Stimulated activated CD8-positive, alpha-beta memory T cell treated with anti-CD3 and anti-CD28 coated beads, Interleukin-15, amount 100 ng/mL, for 48 hours (primary cell): ENCODE results near the gene MNAT1.
"Not testable (repeated sequence)": the region's sequence is repeated elsewhere in the genome, so short reads cannot be mapped to it uniquely, and the experiment has no call there.

ENCODE experiments used
- DNase-seq, 2 donors: peaks; one replicate each; pipeline ENCODE4 v3.0.0-alpha.2; 2020; ENCODE audit warnings: low read depth in 2 of 2

The MNAT1 gene

GRCh38 chr14:60805841-60806430 is 71.4 kb downstream of the MNAT1 start:
- DNase-seq: no peak

DNA sequence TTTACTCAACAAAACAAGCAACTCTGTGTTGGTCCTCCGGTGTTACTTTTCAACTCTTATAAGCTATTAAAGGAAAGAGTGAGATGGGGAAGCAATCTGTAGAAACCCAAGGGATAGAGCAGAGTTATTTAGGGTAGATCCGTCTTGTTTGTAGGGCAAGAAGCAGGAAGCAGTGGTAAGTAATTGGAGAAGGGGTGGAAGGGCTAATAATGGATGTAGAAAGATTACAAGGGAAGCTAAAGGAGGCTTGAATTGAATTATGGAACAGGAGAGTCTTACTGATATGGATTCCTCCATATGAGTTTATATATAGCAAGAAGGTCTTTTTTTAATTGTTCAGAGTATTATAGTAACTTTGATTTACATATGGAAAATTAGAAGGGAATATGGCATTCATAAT is 72.7 kb downstream of the MNAT1 start:
- DNase-seq: no peak

- no peak for DNase-seq
These were observed 73.4 kb downstream of the MNAT1 start for GRCh38 chr14:60807971-60808370.

DNA sequence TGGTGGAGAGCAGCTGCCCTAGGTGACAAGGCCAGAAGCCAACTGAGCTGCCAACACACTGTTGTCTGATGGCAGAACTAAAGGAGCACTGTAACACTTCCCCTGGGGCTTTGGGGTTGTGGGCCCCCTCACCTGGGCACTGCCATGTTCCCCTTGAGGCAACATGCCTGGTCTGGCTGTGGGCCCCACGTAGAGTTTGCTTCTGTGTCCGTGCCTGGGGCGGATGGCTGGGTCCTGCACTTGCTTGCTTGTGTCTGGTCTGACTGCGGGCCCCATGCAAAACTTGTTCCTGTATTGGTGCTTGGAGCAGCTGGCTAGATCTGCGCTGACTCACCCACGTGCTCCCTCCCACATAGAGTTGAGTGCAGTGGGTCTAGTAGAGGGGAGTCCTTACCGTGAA is 78.4 kb downstream of the MNAT1 start:
- no peak for DNase-seq

GRCh38 chr14:60815371-60815770 is 80.8 kb downstream of the MNAT1 start:
- no peak for DNase-seq

- DNase-seq: no peak
These were observed 82.6 kb downstream of the MNAT1 start for GRCh38 chr14:60817113-60817512.

DNA sequence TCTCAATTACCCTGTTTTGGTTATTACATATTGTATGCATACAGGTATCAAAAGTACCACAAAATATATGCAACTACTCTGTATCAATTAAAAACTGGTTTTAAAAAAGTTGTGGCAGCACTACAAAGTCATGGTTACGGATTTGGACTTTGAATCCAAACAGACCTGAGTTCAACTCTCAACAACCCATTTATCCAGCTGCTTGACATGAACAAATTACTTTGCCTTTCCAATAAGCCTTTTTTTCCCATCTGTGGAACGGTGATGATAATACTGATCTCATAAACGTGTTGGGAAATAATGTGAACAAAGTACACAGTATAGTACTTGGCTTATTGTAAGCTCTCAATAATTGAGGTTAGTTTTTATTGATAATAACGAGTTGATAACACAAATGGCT is 85.0 kb downstream of the MNAT1 start:
- no peak for DNase-seq

- no peak for DNase-seq
These were observed 104.0 kb downstream of the MNAT1 start for GRCh38 chr14:60838601-60839000.

GRCh38 chr14:60839057-60839456 is 104.5 kb downstream of the MNAT1 start:
- no peak for DNase-seq

DNA sequence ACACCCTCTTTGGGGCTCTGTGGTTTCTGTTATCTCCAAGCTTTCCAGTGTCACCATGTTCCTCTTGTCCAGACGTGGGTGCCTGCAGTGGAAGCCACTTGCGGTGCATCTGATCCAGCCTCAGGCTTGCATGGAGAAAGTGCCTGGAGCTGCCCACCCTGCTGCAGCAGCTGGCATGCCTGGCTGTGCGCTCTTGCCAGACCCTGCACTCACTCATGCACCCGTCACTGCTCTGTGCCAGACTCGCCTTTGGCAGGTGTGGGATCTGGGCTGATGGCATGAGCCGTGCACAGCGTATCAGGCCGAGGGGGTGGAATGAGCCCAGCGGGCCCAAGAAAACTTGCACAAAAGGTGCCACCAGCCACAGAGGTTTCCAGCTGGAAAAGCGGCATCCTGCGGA is 105.1 kb downstream of the MNAT1 start:
- DNase-seq: no peak

DNA sequence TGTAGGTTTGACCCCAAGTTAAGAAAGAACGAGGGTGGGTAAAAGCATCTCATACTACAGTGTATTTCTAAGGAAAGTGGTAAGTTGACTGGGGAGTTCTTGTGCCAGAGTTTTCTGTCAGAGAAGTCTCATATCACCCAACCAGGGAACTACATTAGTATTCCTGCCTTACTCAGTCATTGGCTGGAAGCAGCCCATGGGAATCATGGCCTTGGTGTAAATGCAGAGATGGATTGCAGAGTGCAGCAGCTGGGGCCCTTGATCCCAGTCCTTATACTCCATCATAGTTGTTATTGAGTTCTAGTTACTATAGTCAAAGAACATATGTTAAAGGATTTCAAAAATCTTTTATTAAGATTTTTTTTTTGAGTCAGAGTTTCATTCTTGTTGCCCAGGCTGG is 105.8 kb downstream of the MNAT1 start:
- no peak for DNase-seq

GRCh38 chr14:60845523-60845922 is 111.0 kb downstream of the MNAT1 start:
- no peak for DNase-seq

GRCh38 chr14:60848066-60848465 is 113.5 kb downstream of the MNAT1 start:
- DNase-seq: no peak

DNA sequence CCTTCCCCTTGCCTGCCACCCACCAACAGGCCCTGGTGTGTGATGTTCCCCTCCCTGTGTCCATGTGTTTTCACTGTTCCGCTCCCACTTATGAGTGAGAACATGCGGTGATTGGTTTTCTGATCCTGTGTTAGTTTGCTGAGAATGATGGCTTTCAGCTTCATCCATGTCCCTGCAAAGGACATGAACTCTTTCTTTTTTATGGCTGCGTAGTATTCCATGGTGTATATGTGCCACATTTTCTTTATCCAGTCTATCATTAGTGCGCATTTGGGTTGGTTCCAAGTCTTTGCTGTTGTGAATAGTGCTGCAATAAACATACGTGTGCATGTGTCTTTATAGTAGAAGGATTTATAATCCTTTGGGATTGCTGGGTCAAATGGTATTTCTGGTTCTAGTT is 117.1 kb downstream of the MNAT1 start:
- not testable (repeated sequence) for DNase-seq

- no peak for DNase-seq
These were observed 121.5 kb downstream of the MNAT1 start for GRCh38 chr14:60856111-60856510.

DNA sequence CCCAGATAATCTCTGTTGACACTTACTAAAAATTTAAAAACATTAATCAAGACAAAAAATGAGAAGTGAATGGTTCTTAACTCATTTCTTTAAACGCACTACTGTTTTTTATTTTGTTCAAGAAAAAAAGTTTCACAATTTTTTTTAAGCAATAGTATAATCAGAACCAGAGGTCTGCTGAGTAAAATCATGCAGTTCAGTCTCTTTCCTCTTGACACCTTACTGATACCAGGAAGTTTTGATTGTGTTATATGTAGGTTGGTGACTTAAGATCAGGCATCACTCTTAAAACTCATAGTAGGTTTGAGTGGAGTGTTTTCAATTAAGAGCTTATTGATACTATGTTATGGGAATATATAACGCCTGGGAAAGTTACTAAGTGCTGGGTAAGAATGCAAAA is 125.0 kb downstream of the MNAT1 start:
- DNase-seq: no peak

DNA sequence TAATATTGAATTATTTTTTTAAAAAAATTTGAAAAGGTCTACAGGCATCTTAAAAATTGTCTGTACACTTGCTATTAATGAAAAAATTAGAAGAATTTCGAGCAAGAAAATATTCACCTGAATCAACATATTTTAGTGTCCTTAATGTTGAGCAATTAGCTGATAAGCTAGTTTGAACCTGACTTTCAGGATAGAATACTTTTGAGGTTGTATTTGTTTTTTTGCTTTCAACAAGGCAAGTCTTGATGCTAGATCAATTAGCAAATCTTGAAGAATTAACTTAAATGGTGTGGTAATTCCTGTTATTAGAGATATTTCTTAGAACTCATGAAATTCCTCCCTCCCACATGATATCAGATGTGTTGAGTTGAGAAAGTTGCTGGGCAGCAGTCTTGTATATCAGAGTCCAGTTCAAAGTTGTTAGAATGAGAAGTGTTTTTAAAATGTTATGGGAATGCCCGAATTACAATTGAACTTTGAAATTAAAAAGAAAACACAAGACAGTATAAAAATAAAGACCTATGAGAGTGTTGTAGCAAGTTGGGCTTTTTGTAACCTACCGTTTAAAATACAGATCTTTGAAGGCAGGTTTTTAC is 127.1 kb downstream of the MNAT1 start:
- DNase-seq: no peak

GRCh38 chr14:60862283-60862682 is 127.7 kb downstream of the MNAT1 start:
- no peak for DNase-seq

- DNase-seq: no peak
These were observed 128.7 kb downstream of the MNAT1 start for GRCh38 chr14:60863249-60863648.

- no peak for DNase-seq
These were observed 131.0 kb downstream of the MNAT1 start for GRCh38 chr14:60865378-60866127.

DNA sequence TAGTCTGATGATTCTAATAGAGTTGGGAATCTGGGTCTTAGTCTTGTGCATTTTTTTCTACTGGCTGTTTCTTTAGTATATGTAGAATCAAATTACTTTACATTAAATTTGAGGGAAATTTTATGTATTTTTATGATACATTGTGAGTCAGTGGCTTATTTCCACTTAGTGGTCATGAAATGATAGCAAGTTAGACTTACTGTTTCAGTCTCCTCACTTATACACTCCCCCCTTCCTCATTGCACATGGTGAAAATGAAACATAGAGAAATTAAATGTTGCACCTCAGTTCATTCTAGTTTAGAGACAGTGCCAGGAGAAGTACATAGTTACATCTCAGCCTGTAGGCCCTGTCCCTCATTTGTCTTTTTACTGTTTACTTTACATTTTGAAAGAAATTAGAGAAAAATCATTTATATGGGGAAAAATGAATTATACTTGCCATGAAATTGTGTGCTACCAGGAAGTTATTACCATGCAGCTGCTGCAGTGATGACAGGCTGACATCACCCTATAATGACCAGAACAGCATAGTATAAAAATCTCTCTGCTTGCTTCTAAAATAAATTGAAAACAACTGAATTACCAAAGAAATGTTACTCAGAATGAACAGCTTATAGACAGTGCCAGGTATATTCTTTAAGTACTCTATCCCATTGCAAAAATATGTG is 133.1 kb downstream of the MNAT1 start:
- no peak for DNase-seq

DNA sequence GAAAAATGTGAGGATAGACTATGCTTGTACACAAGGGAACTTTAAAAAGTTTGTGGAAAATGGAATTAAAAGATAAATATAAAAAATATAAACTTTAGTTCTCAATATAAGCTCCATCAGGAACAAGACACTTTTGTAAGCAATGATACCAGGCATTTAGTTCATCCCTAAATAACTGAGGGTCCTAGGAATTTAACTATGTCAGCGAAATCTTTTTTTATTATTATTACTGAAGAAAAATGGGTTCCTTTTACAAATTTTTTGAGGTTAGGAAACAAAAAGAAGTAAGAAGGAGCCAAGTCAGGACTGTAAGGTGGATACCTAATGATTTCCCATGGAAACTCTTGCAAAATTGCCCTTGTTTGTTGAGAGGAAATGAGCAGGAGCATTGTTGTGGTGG is 143.6 kb downstream of the MNAT1 start:
- no peak for DNase-seq

DNA sequence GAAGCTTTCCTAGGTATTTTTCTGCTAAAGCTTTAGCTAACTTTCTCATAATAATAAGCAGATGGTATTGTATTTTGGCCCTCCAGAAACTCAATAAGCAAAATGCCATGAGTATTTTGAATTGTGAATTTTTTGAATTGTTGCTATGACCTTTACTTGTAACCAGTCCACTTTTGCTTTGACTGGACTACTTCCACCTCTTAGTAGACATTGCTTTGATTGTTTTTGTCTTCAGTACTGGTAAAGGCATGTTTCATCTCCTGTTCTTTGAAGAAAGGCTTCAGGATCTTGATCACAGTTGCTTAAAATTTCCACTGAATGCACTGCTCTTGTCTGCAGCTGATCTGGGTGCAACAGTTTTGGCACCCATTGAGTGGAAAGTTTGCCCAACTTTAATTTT is 144.0 kb downstream of the MNAT1 start:
- no peak for DNase-seq
